Mucosa of descending colon (tissue), 3 donors: ENCODE results near the gene ARF1. TPM values are rescaled to one million over a fixed set of nuclear protein-coding genes. Genes with fewer than 3 reads are reported as not detected.
"Not testable (repeated sequence)": the region's sequence is repeated elsewhere in the genome, so short reads cannot be mapped to it uniquely, and the experiment has no call there.

Experiments
- ATAC-seq: fragments of 200-7000 bp; cut with Tn5 transposase; one replicate; pipeline ENCODE4 v1.9.1; 2020; ENCODE audit warnings: mild to moderate bottlenecking, moderate library complexity
- DNase-seq, 3 donors: peaks; one replicate each; pipeline ENCODE4 v3.0.0-alpha.2; 2020
- H3K36me3 ChIP-seq: fragments of 200-600 bp; one replicate; pipeline ENCODE4 v1.8.0; 2021; ENCODE audit warnings: low read depth, mild to moderate bottlenecking
- H3K4me1 ChIP-seq: fragments of 200-600 bp; one replicate; pipeline ENCODE4 v1.8.0; 2021; ENCODE audit warnings: low read depth, mild to moderate bottlenecking
- H3K4me3 ChIP-seq: fragments of 200-600 bp; one replicate; pipeline ENCODE4 v1.8.0; 2021; ENCODE audit warnings: mild to moderate bottlenecking
- H3K9me3 ChIP-seq: fragments of 200-600 bp; one replicate; pipeline ENCODE4 v1.8.0; 2021; ENCODE audit warnings: mild to moderate bottlenecking
- intact Hi-C, 2 donors: fragments of 100-400 bp; cut with DNase I in 1 of 2; cut with micrococcal nuclease in 1 of 2; formaldehyde crosslinking; loops; one replicate each; pipeline versions ENCODE4 v1.11.0 to v1.11.1; 2022; cut with DNase I, micrococcal nuclease
- total RNA-seq, 3 donors: library from RNA; stranded (reverse); fragmentation: NEBNext Ultra II Directional in 2 of 3; extraction: Animal tissue kit (Norgen Biotek cat#: 25700) in 2 of 3; gene quantifications; one replicate each; pipeline versions ENCODE4 v1.2.1 to v1.2.4, GENCODE V29; 2021 to 2023
- TF ChIP-seq, protein P1 (sequence below): fragments of 200-600 bp; IDR thresholded peaks from one replicate; pipeline ENCODE4 v1.8.0; 2022; ENCODE audit warnings: antibody characterized with exemption, mild to moderate bottlenecking
- donor health status: DM: no; HTN: no; CAD: no; lungs with moderate emphysema.
- donor health status: DM: no; HTN: no; CAD: no.
- donor health status: DM: no; HTN: yes; CAD: no.

The ARF1 gene
- total RNA-seq, 3 donors from 2014 or later: 339 to 490 (median 479) TPM

GRCh38 chr1:228109962-228110488 is 27.5 kb downstream of the ARF1 start:
- TF ChIP-seq, protein P1, sequence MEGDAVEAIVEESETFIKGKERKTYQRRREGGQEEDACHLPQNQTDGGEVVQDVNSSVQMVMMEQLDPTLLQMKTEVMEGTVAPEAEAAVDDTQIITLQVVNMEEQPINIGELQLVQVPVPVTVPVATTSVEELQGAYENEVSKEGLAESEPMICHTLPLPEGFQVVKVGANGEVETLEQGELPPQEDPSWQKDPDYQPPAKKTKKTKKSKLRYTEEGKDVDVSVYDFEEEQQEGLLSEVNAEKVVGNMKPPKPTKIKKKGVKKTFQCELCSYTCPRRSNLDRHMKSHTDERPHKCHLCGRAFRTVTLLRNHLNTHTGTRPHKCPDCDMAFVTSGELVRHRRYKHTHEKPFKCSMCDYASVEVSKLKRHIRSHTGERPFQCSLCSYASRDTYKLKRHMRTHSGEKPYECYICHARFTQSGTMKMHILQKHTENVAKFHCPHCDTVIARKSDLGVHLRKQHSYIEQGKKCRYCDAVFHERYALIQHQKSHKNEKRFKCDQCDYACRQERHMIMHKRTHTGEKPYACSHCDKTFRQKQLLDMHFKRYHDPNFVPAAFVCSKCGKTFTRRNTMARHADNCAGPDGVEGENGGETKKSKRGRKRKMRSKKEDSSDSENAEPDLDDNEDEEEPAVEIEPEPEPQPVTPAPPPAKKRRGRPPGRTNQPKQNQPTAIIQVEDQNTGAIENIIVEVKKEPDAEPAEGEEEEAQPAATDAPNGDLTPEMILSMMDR: no peak
- intact Hi-C loops: no loop called here
- H3K4me1 ChIP-seq: peaks cover 9% of the 10 kb centered on the region
- H3K4me3 ChIP-seq: peak overlapping the region; percentile 75
- ATAC-seq (no peak), DNase-seq (peak in 1 of 3 donors; percentile 61)
- H3K9me3 ChIP-seq: no peaks in the 10 kb centered on the region
- no peaks in the 10 kb centered on the region for H3K36me3 ChIP-seq

DNA sequence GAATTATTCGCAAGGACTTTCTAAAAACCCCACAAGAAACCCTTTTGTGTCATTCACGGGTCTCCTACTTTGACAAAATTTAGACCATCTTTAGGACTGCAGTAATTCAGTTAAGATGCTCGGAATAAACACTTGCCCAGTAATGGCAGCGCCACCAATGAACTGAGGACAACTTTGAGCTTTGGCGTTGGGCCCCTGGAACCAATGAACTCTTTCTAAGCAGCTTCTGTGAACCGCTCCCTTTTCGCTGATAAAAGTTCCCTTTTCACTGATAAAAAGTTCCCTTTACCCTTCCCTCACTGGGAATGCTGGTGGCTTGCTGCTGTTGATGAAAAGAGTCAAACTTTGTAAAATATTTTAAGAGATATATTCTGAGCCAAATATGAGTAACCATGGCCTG is 28.0 kb downstream of the ARF1 start:
- intact Hi-C loops: no loop called here
- TF ChIP-seq, protein P1: no peak
- Histone ChIP-seq H3K4me3 (no peak overlapping the region), H3K4me1 (peaks cover 9% of the 10 kb centered on the region), H3K9me3 (no peaks in the 10 kb centered on the region), H3K36me3 (no peaks in the 10 kb centered on the region)
- ATAC-seq (no peak), DNase-seq (no peak)

DNA sequence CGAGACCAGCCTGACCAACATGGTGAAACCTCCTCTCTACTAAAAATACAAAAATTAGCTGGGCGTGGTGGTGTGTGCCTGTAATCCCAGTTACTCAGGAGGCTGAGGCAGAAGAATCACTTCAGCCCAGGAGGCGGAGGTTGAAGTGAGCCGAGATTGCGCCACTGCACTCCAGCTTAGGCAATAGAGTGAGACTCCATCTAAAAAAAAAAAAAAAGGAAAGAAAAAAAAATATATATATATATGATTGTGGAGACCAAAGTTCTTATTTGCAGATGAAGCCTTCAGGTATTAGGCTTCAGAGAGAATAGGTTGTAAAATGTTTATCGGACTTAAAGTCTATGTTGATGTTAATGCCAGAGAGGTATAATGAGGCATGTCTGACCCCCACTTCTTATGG is 28.8 kb downstream of the ARF1 start:
- H3K9me3 ChIP-seq, DNase-seq, H3K36me3 ChIP-seq, H3K4me3 ChIP-seq, ATAC-seq, H3K4me1 ChIP-seq, intact Hi-C loops: not testable (repeated sequence)

- no peak for DNase-seq
- H3K9me3 ChIP-seq: no peaks in the 10 kb centered on the region
- H3K4me1 ChIP-seq: peaks cover 9% of the 10 kb centered on the region
- TF ChIP-seq, protein P1: no peak
- intact Hi-C loops: no loop called here
- H3K4me3 ChIP-seq: no peak overlapping the region
- no peaks in the 10 kb centered on the region for H3K36me3 ChIP-seq
- no peak for ATAC-seq
These were observed 29.7 kb downstream of the ARF1 start for GRCh38 chr1:228112167-228112566.

DNA sequence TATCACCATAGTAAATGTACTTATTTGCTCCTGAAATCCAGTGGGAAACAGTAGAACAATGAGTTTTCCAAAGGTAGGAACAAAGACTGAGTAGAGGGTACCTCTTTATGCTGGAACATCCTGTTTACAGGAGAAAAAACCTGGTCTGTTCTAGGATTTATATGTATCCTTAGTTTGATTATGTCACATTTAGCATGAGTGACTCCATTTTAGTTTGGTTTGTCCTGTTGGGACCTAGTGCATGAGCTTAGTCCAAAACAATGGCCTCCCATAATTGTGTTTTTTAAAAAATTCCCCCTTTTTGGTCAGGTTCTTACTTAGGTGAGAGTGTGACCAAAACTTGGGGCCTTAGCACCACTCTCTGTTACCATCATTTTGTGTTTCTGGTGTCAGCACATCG is 30.1 kb downstream of the ARF1 start:
- TF ChIP-seq, protein P1: no peak
- no peak for DNase-seq
- Histone ChIP-seq H3K36me3 (no peaks in the 10 kb centered on the region), H3K9me3 (no peaks in the 10 kb centered on the region), H3K4me1 (peaks cover 9% of the 10 kb centered on the region), H3K4me3 (no peak overlapping the region)
- intact Hi-C loops: no loop called here
- ATAC-seq: no peak

DNA sequence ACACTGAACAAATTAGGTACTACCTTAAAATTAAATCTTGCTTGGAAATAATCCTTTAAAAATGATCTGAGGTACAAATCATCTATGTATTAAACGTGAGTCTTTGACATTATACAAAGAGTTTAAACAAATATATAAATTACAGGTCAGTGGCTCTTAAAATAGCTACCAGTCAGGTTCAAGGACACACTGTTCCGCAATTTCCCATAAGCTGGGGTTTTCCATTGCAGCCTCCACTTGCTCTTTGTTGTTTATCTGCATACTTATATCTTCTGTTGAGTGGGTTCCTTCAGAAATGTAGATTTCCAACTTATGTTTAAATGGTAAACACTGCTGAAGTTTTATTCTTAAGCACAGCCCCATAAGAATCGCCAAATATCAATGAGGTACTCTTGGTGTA is 32.3 kb downstream of the ARF1 start:
- Histone ChIP-seq H3K4me1 (no peaks in the 10 kb centered on the region), H3K9me3 (no peaks in the 10 kb centered on the region), H3K36me3 (no peaks in the 10 kb centered on the region), H3K4me3 (no peak overlapping the region)
- DNase-seq: no peak
- intact Hi-C loops: no loop called here
- no peak for ATAC-seq
- TF ChIP-seq, protein P1: no peak
